HG03432 (cell line): ENCODE measurements around the gene HOXB4.

ENCODE experiments used
- ATAC-seq: cut with Tn5 transposase; IDR thresholded peaks from one replicate; pipeline ENCODE4 v1.9.1; 2021; ENCODE audit warnings: mild to moderate bottlenecking, moderate library complexity; ENCODE audit not compliant: unreplicated experiment

The HOXB4 gene

DNA sequence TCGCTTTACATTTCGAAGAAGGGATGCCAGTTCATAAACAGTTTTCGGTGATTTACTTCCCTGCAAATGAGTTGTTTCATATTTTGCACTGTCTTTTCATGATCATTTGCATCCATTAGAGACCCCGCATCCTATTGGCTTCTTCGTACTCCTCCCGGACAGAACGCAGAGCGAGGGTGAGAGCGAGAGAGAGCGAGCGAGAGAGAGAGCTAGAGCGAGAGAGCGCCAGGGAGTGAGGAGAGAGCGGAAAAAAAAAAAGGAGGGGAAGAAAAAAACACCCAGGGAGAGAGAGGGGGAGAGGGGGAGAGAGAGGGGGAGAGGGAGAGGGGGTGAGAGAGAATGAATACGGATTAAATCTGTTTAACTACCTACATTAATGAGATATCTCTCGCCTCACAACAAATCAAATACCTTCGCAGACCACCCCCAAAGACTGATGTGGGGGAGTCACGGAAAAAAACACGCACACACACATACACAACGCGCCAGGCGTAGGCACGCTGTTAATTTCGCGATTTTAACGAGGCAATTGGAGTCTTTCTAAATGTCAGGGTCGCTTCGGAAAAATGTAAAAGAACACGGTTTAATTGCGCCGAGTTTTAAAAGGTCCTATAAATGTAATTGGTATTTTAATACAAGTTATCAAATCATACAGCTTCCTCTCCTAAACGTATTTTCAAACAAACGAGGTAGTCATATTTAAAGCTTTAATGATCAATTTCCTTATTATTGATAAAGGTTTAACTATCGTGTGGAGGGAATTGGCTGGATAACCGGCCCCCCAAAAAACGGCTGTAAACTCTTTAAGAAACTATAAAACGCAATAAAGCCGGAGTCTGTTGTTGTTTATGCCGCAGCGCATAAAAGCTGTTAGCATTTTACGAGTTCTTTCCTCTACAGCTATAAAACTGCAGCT, 37.2 kb upstream of the HOXB4 start, which contains the start of gene HOXB8:
Gene HOXB8 (minus strand): TSS at position 246 of the 916 bp plus-strand sequence. CDS start 588 bp downstream, outside the sequence.
- no peak for ATAC-seq

- no peak for ATAC-seq
Measured at GRCh38 chr17:48613862-48614694, 35.9 kb upstream of the HOXB4 start.

DNA sequence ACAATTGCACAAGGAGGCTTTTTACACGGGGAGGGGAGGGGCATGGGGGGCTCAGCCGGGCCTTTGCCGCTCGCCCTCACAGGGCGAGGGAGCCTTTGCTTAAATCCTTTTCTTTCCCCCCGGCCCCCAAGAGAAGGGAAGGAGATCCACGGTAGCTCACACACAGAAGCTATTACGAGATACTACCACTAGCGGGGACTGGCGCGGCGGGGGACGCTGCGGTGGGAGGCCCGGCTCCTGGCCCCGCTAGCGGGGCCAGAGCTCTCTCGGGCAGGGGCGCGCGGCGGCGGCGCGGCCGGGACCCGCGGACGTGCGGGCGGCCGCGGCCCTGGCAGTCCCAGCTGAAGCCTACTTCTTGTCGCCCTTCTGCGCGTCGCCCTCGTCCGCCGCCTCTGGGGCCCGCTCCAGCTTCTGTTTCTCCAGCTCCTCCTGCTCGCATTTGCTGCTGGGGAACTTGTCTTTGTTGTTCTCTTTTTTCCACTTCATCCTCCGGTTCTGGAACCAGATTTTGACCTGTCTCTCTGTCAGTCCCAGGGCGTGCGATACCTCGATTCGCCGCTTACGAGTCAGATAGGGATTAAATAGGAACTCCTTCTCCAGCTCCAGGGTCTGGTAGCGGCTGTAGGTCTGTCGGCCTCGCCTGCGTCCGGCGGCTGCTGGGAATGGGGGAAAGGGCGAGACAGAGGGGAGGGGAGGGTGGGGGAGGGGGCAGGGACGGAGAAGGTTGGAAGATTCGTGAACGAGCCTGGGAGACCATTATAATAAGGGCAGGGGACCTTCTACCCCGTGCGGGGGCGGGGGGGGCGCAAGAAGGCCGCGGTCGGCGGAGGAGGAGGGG, 34.9 kb upstream of the HOXB4 start:
- ATAC-seq = no peak

GRCh38 chr17:48612456-48612853, 34.3 kb upstream of the HOXB4 start:
- ATAC-seq = no peak

- ATAC-seq = no peak
Measured at GRCh38 chr17:48611681-48612455, 33.7 kb upstream of the HOXB4 start.

- ATAC-seq = no peak
Measured at GRCh38 chr17:48611213-48611612, 33.1 kb upstream of the HOXB4 start.

- ATAC-seq = no peak
Measured at GRCh38 chr17:48610282-48611211, 32.4 kb upstream of the HOXB4 start, which contains the start of gene HOXB7. TSS of gene HOXB7 (minus strand) at chr17:48611017. CDS start at chr17:48610918, 99 bp downstream.

DNA sequence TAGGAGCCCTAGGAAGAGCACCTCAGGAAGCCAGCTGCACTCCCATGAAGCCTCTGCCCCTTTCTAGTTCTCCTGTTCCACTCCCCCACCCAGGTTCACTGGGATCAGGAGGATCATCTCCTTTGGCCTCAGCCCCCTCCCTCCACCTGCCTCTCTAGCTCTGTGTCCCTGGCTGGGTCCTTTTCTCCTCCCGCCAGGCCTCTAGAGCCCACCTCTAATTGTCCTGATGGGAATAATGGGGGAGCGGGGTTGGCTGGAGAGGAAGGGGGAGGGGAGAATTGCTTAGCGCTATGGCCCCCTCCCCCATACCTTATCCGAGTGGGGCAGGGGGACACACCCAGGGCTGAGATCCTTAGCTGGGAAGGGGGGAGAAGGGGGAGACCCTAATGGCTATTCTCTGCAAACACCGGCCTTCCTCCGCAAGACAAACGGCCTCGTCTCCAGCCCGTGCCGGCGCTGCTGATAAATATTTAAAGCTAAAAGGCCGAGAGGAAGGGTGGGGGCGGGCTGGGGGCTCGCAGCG, 31.7 kb upstream of the HOXB4 start:
- ATAC-seq = no peak

DNA sequence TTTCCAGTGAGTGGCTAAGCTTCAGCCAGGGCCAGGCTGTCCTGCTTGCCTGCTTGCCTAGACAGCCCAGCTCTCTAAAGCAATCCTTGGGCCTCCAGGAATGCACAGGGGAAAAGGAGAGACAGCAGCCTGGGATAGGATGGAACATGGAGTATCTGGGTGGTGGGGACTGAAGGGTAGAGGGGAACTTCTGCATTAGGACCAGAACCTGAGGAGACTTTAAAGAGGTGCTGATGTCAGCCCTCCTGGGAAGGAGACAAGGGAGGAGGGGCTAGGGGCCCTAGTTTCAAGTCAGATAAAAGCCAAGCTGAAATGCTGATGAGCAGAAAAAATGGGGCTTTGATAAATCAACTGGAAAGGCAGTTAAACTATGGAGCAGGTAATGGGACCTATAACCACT, 30.9 kb upstream of the HOXB4 start:
- ATAC-seq = no peak

DNA sequence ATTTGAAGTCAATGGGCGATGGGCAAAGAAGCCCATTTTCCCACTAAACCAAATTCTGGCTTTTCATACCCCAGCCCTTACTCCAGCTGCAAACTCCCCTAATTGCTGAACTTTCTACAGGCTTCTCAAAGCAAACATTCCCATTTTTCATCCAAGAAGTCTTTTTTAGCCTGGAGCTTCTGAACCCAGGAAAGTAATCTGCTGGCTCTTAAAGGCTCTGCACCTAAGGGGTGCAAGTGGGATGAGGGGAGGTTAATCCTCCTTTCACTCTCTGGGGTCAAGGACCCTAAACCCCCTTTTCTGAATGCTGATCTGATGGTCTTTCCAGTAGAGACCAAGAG, 30.3 kb upstream of the HOXB4 start:
- no peak for ATAC-seq

DNA sequence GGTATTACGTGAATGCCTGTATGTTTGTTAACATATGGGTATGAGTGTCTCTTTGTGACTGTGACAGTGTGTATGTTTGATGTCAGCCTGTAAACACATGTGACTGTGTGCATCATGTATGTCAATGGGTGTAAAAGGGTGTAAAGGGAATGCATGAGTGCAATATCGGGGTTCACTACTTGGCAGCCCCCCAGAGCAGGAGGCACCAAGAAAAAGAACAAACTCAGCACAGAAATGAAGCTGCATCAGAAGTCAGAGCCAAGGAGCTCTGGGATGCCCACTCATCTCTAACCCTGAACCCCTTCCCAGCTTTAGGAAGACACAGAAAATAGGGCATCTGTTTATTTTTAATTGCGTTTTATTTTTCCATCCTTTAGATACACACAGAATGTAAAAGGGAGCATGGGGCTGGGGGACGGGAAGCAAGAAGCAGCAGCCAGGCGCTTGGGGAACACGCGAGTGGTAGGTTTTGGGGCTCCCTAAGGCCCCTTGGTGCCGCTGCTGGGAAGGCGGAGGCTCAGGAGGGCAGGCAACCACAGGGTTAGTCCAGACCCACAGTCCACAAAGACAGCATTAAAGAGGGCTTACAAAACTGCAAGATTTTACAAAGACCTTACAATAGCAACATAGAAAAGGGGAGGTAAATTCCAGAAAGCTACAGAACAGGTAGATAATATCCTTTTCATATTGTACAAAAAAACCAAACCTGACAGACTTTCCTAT, 28.9 kb upstream of the HOXB4 start:
- ATAC-seq = no peak

DNA sequence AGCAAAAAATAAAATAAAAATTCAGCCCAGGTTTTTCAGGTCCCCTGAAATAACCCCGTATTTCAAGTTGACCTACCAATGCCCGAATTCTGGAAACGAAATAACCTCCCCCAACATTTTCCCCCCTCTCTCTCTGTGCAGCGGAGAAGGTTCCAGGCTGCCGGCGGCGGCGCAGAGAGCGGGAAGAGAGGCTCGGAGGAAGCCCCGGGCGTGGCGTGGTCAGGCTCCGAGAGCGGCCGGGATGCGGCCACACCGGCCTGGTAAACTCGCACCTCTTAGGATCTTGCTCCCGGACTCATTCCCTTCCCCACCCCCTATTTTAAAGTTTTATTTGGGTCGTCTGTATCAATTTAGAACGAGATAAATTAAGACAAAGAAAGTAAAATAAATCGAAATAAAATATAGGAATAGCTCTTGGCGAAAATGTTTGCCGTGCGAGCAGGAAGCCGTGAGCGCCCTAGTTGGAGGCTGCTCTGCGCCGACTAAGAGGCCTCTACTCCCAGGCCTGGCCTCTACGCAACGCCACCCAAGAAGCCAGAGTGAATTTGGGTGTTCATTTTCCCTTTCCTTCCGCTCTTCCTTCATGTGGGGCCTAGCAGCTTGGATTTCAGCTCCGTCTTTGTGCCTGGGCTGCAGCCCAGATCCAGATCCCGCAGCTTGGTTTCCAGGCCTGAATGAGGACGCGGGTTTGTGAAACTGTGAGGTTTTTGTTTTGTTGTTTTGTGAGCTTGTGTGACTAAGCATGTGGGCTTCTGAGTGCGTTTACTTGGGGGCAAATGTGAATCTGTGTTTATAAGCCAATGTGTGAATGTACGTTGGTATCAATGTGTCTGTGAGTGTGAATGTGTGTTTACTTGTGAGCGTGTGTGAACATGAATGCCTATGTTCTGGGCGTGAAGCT, 28.1 kb upstream of the HOXB4 start:
- ATAC-seq = no peak

- ATAC-seq = no peak
Measured at GRCh38 chr17:48605409-48605919, 27.3 kb upstream of the HOXB4 start.

DNA sequence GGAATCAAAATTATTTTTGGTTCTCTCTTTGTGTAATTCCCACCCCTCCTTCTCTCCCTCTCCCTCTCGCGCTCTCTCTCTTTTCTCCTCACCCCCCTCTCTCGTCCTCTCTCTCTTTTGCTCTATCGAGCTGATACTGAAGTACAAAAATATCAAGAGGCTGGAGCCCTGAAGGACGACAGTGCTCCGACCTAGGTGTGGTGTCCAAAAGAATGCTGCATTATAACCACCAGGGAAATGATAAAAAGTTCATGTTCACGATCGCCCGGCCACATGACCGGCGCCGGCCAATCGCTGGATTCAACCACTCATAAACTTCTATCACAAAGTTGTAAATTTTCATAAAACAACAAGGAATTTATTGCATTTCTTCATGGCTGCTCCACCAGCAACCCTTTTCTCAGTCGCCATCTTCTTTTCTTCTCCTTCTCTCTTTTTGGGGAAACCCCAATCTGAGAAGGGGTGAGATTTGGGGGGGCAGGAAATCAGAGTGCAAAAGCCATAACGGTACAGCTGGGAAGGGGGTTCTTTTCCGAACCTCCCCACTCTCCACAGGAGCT, 26.7 kb upstream of the HOXB4 start, which contains the start of gene HOXB6:
Gene HOXB6 (minus strand): TSS at position 217 of the 560 bp plus-strand sequence. CDS start 6,836 bp downstream, outside the sequence.
- no peak for ATAC-seq

- no peak for ATAC-seq
Measured at GRCh38 chr17:48603959-48604769, 26.0 kb upstream of the HOXB4 start.
